Measurements from ENCODE around the gene M1AP.
"Not testable (repeated sequence)": the region's sequence is repeated elsewhere in the genome, so short reads cannot be mapped to it uniquely, and the experiment has no call there.

Gene M1AP

DNA sequence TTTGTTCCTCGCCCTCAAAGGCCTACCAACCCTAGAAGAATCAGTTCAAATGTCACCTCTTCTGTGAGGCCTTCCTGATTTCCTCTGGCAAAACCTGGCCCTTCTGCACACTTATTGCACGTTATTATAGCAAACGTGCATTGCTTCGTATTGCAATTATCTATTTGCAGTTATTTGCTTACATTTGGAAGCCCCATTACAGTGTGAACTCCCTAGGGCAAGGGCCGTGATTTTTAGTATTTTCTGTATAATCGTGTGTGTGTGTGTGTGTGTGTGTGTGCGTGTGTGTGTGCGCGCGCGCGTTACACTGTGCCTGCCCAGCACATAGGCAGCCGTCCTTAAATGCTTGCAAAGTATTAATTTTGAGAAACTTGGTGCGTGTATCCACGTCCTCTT lies 5.5 kb upstream of the M1AP start:
- Histone ChIP-seq H3K9ac (ENCODE audit: low read length) (no peak overlapping the region), H3K36me3 (ENCODE audit: control insufficient read depth, insufficient read depth, low read length) (no peaks in the 10 kb centered on the region), H3K9me3 (ENCODE audit: control insufficient read depth, insufficient read depth, low read depth, low read length) (no peaks in the 10 kb centered on the region), H3K27ac (ENCODE audit: low read depth, low read length) (no peak overlapping the region), H3K4me3 (ENCODE audit: low read depth, low read length) (peak overlapping the region; percentile 79), H3K4me1 (ENCODE audit: control insufficient read depth, insufficient read depth, low read length) (peaks cover 2% of the 10 kb centered on the region; the same call in 1 of the 2 replicates), H3K27me3 (ENCODE audit: control insufficient read depth, insufficient read depth, low read length) (peaks cover 29% of the 10 kb centered on the region)

DNA sequence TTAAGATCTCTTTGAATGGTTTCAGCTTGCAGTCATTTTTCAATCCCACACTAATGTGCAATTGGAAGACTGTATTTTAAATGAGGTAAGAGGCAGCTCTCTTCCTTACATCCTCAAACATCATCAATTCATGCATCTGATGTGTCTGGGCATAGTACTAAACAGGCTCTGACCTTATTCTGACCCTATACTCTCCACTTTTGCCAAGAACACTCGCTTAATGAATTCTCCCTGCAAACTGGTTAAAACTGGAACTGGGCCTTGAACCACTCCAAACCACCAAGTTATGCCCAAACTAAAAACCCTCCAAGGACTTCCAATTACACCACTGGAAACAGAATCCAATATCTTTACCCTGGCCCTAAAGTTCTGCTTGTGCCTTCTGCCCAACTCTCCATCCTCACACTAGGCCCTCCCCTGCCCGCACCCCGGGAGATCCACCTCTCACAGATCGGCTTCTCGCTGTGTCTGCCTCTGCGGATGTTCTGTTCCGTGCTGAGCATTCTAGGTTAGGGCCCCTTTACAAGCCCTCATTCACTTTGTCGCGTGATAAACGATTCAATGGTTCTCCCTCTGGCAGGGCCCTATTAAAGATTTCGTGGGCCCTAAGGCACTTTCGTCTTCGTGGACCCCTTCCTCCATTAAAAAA lies 1.2 kb downstream of the M1AP start:
- H3K4me1 ChIP-seq (ENCODE audit: control insufficient read depth, insufficient read depth, low read length) = peaks cover 2% of the 10 kb centered on the region; the same call in 1 of the 2 replicates
- H3K27me3 ChIP-seq (ENCODE audit: control insufficient read depth, insufficient read depth, low read length) = peaks cover 17% of the 10 kb centered on the region
- H3K27ac ChIP-seq (ENCODE audit: low read depth, low read length) = no peak overlapping the region
- H3K36me3 ChIP-seq (ENCODE audit: control insufficient read depth, insufficient read depth, low read length) = no peaks in the 10 kb centered on the region
- no peak overlapping the region for H3K4me3 ChIP-seq (ENCODE audit: low read depth, low read length)
- no peaks in the 10 kb centered on the region for H3K9me3 ChIP-seq (ENCODE audit: control insufficient read depth, insufficient read depth, low read depth, low read length)
- H3K9ac ChIP-seq (ENCODE audit: low read length) = no peak overlapping the region

- H3K36me3 ChIP-seq (ENCODE audit: control insufficient read depth, insufficient read depth, low read length) = no peaks in the 10 kb centered on the region
- no peak overlapping the region for H3K4me3 ChIP-seq (ENCODE audit: low read depth, low read length)
- no peak overlapping the region for H3K27ac ChIP-seq (ENCODE audit: low read depth, low read length)
- peaks cover 2% of the 10 kb centered on the region; the same call in 1 of the 2 replicates for H3K4me1 ChIP-seq (ENCODE audit: control insufficient read depth, insufficient read depth, low read length)
- no peaks in the 10 kb centered on the region for H3K9me3 ChIP-seq (ENCODE audit: control insufficient read depth, insufficient read depth, low read depth, low read length)
- H3K27me3 ChIP-seq (ENCODE audit: control insufficient read depth, insufficient read depth, low read length) = peaks cover 17% of the 10 kb centered on the region
- no peak overlapping the region for H3K9ac ChIP-seq (ENCODE audit: low read length)
Observed at GRCh38 chr2:74646201-74646600, 1.9 kb downstream of the M1AP start.

GRCh38 chr2:74645344-74645743 lies 2.8 kb downstream of the M1AP start:
- Histone ChIP-seq H3K27ac (ENCODE audit: low read depth, low read length) (no peak overlapping the region), H3K4me3 (ENCODE audit: low read depth, low read length) (no peak overlapping the region), H3K9me3 (ENCODE audit: control insufficient read depth, insufficient read depth, low read depth, low read length) (no peaks in the 10 kb centered on the region), H3K27me3 (ENCODE audit: control insufficient read depth, insufficient read depth, low read length) (peaks cover 14% of the 10 kb centered on the region), H3K36me3 (ENCODE audit: control insufficient read depth, insufficient read depth, low read length) (no peaks in the 10 kb centered on the region), H3K9ac (ENCODE audit: low read length) (no peak overlapping the region), H3K4me1 (ENCODE audit: control insufficient read depth, insufficient read depth, low read length) (peaks cover 2% of the 10 kb centered on the region; the same call in 1 of the 2 replicates)

GRCh38 chr2:74639550-74639949 lies 8.6 kb downstream of the M1AP start:
- Histone ChIP-seq H3K9ac (ENCODE audit: low read length) (no peak overlapping the region), H3K27ac (ENCODE audit: low read depth, low read length) (no peak overlapping the region), H3K4me3 (ENCODE audit: low read depth, low read length) (no peak overlapping the region), H3K36me3 (ENCODE audit: control insufficient read depth, insufficient read depth, low read length) (no peaks in the 10 kb centered on the region), H3K4me1 (ENCODE audit: control insufficient read depth, insufficient read depth, low read length) (peaks cover 9% of the 10 kb centered on the region; the same call in 1 of the 2 replicates), H3K27me3 (ENCODE audit: control insufficient read depth, insufficient read depth, low read length) (no peaks in the 10 kb centered on the region), H3K9me3 (ENCODE audit: control insufficient read depth, insufficient read depth, low read depth, low read length) (no peaks in the 10 kb centered on the region)

DNA sequence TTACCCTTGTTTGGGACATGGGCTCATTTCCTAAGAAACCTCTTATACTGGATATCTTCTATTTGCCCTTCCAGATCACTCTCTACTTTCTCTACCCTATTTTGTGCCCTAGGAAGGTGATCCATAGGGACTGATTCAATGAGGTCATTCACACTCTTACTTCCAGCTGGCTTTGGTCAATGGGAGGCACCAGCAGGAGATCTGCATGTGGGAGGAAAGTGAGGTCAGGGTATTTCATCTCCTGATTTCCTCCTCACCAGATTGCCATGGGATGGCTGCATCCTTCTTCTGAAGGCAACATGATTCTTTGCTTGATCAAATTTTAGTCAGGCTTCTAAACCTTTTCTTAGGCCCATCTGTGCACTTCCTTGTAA lies 15.2 kb downstream of the M1AP start:
- Histone ChIP-seq H3K27me3 (ENCODE audit: control insufficient read depth, insufficient read depth, low read length) (no peaks in the 10 kb centered on the region), H3K36me3 (ENCODE audit: control insufficient read depth, insufficient read depth, low read length) (no peaks in the 10 kb centered on the region), H3K27ac (ENCODE audit: low read depth, low read length) (no peak overlapping the region; the same call in 1 of the 2 replicates), H3K9me3 (ENCODE audit: control insufficient read depth, insufficient read depth, low read depth, low read length) (no peaks in the 10 kb centered on the region), H3K4me1 (ENCODE audit: control insufficient read depth, insufficient read depth, low read length) (peaks cover 17% of the 10 kb centered on the region), H3K4me3 (ENCODE audit: low read depth, low read length) (no peak overlapping the region), H3K9ac (ENCODE audit: low read length) (no peak overlapping the region)

- no peaks in the 10 kb centered on the region for H3K27me3 ChIP-seq (ENCODE audit: control insufficient read depth, insufficient read depth, low read length)
- no peak overlapping the region; the same call in 1 of the 2 replicates for H3K27ac ChIP-seq (ENCODE audit: low read depth, low read length)
- peaks cover 17% of the 10 kb centered on the region for H3K4me1 ChIP-seq (ENCODE audit: control insufficient read depth, insufficient read depth, low read length)
Observed at GRCh38 chr2:74632209-74632938, 15.8 kb downstream of the M1AP start.

DNA sequence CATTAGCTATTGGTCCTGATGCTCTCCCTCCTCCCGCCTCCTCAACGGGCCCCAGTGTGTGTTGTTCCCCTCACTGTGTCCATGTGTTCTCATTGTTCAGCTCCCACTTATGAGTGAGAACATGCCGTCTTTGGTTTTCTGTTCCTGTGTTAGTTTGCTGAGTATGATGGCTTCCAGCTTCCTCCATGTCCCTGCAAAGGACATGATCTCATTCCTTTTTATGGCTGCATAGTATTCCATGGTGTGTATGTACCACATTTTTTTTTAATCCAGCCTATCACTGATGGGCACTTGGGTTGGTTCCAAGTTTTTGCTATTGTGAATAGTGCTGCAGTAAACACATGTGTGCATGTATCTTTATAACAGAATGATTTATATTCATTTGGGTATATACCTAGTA lies 17.7 kb downstream of the M1AP start:
- H3K27ac ChIP-seq (ENCODE audit: low read depth, low read length); H3K27me3 ChIP-seq (ENCODE audit: control insufficient read depth, insufficient read depth, low read length); H3K4me3 ChIP-seq (ENCODE audit: low read depth, low read length); H3K9ac ChIP-seq (ENCODE audit: low read length); H3K9me3 ChIP-seq (ENCODE audit: control insufficient read depth, insufficient read depth, low read depth, low read length); H3K36me3 ChIP-seq (ENCODE audit: control insufficient read depth, insufficient read depth, low read length): not testable (repeated sequence)
- peaks cover 20% of the 10 kb centered on the region for H3K4me1 ChIP-seq (ENCODE audit: control insufficient read depth, insufficient read depth, low read length)

More at GRCh38 chr2:74632209-74632938, 15.8 kb downstream of the M1AP start:
- no peaks in the 10 kb centered on the region for H3K36me3 ChIP-seq (ENCODE audit: control insufficient read depth, insufficient read depth, low read length)
- no peak overlapping the region for H3K4me3 ChIP-seq (ENCODE audit: low read depth, low read length)
- no peak overlapping the region for H3K9ac ChIP-seq (ENCODE audit: low read length)
- H3K9me3 ChIP-seq (ENCODE audit: control insufficient read depth, insufficient read depth, low read depth, low read length) = no peaks in the 10 kb centered on the region

DNA sequence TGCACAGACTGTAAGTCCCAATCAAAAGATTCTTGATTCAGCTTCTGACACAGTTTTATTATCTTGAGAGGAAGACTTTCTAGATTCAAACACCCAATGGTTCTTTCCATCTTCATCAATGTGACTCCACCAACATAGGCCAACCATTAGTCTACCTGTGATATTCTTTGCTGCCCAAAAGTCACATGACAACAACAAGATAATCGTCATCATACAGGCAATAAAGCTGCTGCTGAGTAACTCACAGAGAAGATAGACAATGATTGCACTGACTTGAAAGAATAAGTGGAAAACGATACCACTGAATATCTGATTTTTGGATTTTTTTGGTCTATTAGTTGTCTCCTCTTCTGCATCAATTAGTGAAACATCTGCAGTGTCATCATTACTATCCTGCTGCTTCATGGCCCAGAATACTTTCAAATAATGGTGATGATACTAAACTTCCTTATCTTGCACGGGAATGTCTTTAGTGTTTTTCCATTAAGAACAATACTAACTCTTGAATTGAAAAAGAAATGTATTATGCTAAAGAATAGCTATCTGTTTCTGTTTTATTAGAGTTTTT lies 19.5 kb downstream of the M1AP start:
- H3K9ac ChIP-seq (ENCODE audit: low read length) = no peak overlapping the region
- H3K4me3 ChIP-seq (ENCODE audit: low read depth, low read length) = no peak overlapping the region
- H3K27ac ChIP-seq (ENCODE audit: low read depth, low read length) = no peak overlapping the region
- H3K36me3 ChIP-seq (ENCODE audit: control insufficient read depth, insufficient read depth, low read length) = no peaks in the 10 kb centered on the region
- H3K4me1 ChIP-seq (ENCODE audit: control insufficient read depth, insufficient read depth, low read length) = peaks cover 20% of the 10 kb centered on the region
- no peaks in the 10 kb centered on the region for H3K9me3 ChIP-seq (ENCODE audit: control insufficient read depth, insufficient read depth, low read depth, low read length)
- no peaks in the 10 kb centered on the region for H3K27me3 ChIP-seq (ENCODE audit: control insufficient read depth, insufficient read depth, low read length)

GRCh38 chr2:74625658-74626425 lies 22.3 kb downstream of the M1AP start:
- H3K27me3 ChIP-seq (ENCODE audit: control insufficient read depth, insufficient read depth, low read length) = no peaks in the 10 kb centered on the region

More at GRCh38 chr2:74625658-74626425, 22.3 kb downstream of the M1AP start:
- Histone ChIP-seq H3K9me3 (ENCODE audit: control insufficient read depth, insufficient read depth, low read depth, low read length) (no peaks in the 10 kb centered on the region), H3K27ac (ENCODE audit: low read depth, low read length) (no peak overlapping the region), H3K4me1 (ENCODE audit: control insufficient read depth, insufficient read depth, low read length) (peaks cover 3% of the 10 kb centered on the region; the same call in 1 of the 2 replicates), H3K36me3 (ENCODE audit: control insufficient read depth, insufficient read depth, low read length) (no peaks in the 10 kb centered on the region), H3K9ac (ENCODE audit: low read length) (no peak overlapping the region), H3K4me3 (ENCODE audit: low read depth, low read length) (no peak overlapping the region)
